Omental fat pad (tissue), 4 donors: ENCODE measurements around the gene ZNF627. TPM values are rescaled to one million over a fixed set of nuclear protein-coding genes. Genes with fewer than 3 reads are reported as not detected.

Source experiments
- ATAC-seq: fragments of 150-250 bp; one replicate; pipeline ENCODE4 v1.9.1; 2016; ENCODE audit warnings: mild to moderate bottlenecking, moderate library complexity; ENCODE audit not compliant: low FRiP score
- DNase-seq: peaks from one replicate; pipeline ENCODE4 v3.0.0-alpha.2; 2019; ENCODE audit warnings: low spot score
- total RNA-seq, 4 donors: library from RNA; depleted of rRNA; stranded (reverse); fragments of >200 nt; gene quantifications; one replicate each; pipeline ENCODE4 v1.1.0, GENCODE V29; 2016
- TF ChIP-seq, protein P1 (sequence below), 3 donors: fragments of 450-650 bp; IDR thresholded peaks; one replicate each; pipeline ENCODE4 v1.5.1; 2016 to 2017; ENCODE audit warnings: antibody characterized with exemption in 3 of 3, mild to moderate bottlenecking in 3 of 3, moderate library complexity in 2 of 3

ZNF627 gene
- total RNA-seq, 4 donors from 2014 or later: 5.4 to 12.1 (median 6.2) TPM

DNA sequence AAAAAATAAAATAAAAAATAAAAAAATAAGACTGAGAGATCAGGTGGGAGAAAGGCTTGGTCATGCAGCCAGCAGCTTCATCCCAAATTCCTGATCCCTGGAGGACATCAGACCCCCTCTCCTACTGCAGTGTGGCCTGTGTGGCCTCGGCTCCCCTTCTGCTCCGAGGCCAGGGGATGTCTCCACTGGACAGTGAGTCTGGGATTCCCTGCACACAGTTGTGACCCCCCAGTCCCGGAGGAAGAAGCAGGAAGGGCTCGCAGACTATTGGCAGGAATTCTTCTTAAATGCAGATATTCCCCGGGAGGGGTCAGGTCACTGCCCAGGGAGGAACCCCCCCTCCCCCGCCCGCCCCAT lies 41.9 kb downstream of the ZNF627 start:
- TF ChIP-seq, protein P1, sequence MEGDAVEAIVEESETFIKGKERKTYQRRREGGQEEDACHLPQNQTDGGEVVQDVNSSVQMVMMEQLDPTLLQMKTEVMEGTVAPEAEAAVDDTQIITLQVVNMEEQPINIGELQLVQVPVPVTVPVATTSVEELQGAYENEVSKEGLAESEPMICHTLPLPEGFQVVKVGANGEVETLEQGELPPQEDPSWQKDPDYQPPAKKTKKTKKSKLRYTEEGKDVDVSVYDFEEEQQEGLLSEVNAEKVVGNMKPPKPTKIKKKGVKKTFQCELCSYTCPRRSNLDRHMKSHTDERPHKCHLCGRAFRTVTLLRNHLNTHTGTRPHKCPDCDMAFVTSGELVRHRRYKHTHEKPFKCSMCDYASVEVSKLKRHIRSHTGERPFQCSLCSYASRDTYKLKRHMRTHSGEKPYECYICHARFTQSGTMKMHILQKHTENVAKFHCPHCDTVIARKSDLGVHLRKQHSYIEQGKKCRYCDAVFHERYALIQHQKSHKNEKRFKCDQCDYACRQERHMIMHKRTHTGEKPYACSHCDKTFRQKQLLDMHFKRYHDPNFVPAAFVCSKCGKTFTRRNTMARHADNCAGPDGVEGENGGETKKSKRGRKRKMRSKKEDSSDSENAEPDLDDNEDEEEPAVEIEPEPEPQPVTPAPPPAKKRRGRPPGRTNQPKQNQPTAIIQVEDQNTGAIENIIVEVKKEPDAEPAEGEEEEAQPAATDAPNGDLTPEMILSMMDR (IDR thresholded peaks at IDR 0.05): no peak
- ATAC-seq: peak; percentile 30
- no peak for DNase-seq

GRCh38 chr19:11639602-11640471 lies 42.6 kb downstream of the ZNF627 start:
- TF ChIP-seq, protein P1 (IDR thresholded peaks at IDR 0.05): no peak
- ATAC-seq (peak; percentile 96), DNase-seq (peak; percentile 98)

DNA sequence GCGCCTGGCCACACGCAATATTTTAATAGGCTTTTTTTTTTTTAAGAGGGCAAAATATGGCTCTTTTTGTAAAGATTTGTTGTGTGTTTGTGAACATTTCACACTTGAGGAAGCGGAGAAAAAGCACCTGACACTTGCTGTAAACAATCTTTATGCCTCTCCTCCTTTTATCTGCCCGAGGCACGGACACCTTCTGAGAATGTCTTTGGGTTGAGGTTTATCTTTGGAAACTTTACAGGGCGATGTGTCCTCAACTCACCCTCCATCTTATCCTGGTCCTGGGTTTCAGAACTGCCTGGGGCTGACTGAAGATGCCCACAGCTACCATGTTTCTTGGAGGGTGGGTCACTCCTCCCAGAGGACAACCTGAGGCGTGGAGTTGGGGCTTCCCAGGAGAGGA lies 44.0 kb downstream of the ZNF627 start:
- TF ChIP-seq, protein P1 (IDR thresholded peaks at IDR 0.05): no peak
- ATAC-seq (no peak), DNase-seq (no peak)

GRCh38 chr19:11642902-11643301 lies 45.6 kb downstream of the ZNF627 start:
- DNase-seq (no peak), ATAC-seq (no peak)
- TF ChIP-seq, protein P1 (IDR thresholded peaks at IDR 0.05): no peak

- TF ChIP-seq, protein P1 (IDR thresholded peaks at IDR 0.05): no peak
- no peak for ATAC-seq
- DNase-seq: no peak
These were observed 52.7 kb downstream of the ZNF627 start for GRCh38 chr19:11649941-11650340.

- no peak for ATAC-seq
These were observed 53.8 kb downstream of the ZNF627 start for GRCh38 chr19:11651062-11651461.

More at GRCh38 chr19:11651062-11651461, 53.8 kb downstream of the ZNF627 start:
- no peak for DNase-seq
- TF ChIP-seq, protein P1 (IDR thresholded peaks at IDR 0.05): no peak
